ENCODE measurements around the gene ZNF610.

The ZNF610 gene

GRCh38 chr19:52397310-52398080 is 61.5 kb downstream of the ZNF610 start, which contains the start of gene ZNF528:
Gene ZNF528, plus strand, starts transcription at chr19:52397849. Its CDS starts 4,165 bp downstream, at chr19:52402014.
- peak; percentile 87 for DNase-seq (ENCODE audit: low read depth, low spot score)

- no peak for DNase-seq (ENCODE audit: low read depth, low spot score)
Measured at GRCh38 chr19:52398081-52398441, 62.0 kb downstream of the ZNF610 start.

GRCh38 chr19:52410276-52410675 is 74.2 kb downstream of the ZNF610 start:
- DNase-seq (ENCODE audit: low read depth, low spot score) = no peak

- DNase-seq (ENCODE audit: low read depth, low spot score) = no peak
Measured at GRCh38 chr19:52415711-52416110, 79.7 kb downstream of the ZNF610 start.
